Liver (tissue), 9 donors: ENCODE measurements around the gene PGM1. TPM values are rescaled to one million over a fixed set of nuclear protein-coding genes. Genes with fewer than 3 reads are reported as not detected.
A peak's percentile ranks its signal among the peaks of the same experiment; 100 is the strongest.

ENCODE experiments used
- DNase-seq: peaks from one replicate; pipeline ENCODE4 v3.0.0-alpha.2; 2017; ENCODE audit warnings: low spot score
- H3K27ac ChIP-seq, 2 donors: one replicate each; pipeline ENCODE4 v1.7.0; 2013; ENCODE audit warnings: inconsistent platforms in 2 of 2, low read length in 2 of 2, control low read depth in 1 of 2, low read depth in 1 of 2, mild to moderate bottlenecking in 1 of 2
- H3K27me3 ChIP-seq, 4 donors: one replicate each; pipeline versions ENCODE4 v1.6.1 to v1.7.0; 2013; ENCODE audit warnings: low read length in 3 of 4, inconsistent platforms in 1 of 4, mild to moderate bottlenecking in 1 of 4, moderate library complexity in 1 of 4; ENCODE audit not compliant: control insufficient read depth in 4 of 4, insufficient read depth in 4 of 4
- H3K36me3 ChIP-seq, 4 donors: one replicate each; pipeline versions ENCODE4 v1.6.1 to v1.7.0; 2013; ENCODE audit warnings: low read length in 3 of 4, mild to moderate bottlenecking in 3 of 4, low read depth in 1 of 4, moderate library complexity in 1 of 4; ENCODE audit not compliant: control insufficient read depth in 4 of 4, insufficient read depth in 3 of 4
- H3K4me1 ChIP-seq, 4 donors: one replicate each; pipeline versions ENCODE4 v1.6.1 to v1.7.0; 2013; ENCODE audit warnings: low read length in 3 of 4, mild to moderate bottlenecking in 3 of 4, moderate library complexity in 1 of 4; ENCODE audit not compliant: control insufficient read depth in 4 of 4, insufficient read depth in 4 of 4
- H3K4me3 ChIP-seq, 3 donors: one replicate each; pipeline versions ENCODE4 v1.6.1 to v1.7.0; 2013; ENCODE audit warnings: low read length in 3 of 3, control low read depth in 1 of 3, low read depth in 1 of 3, mild to moderate bottlenecking in 1 of 3
- H3K9ac ChIP-seq, 2 donors: one replicate each; pipeline ENCODE4 v1.7.0; 2013; ENCODE audit warnings: low read length in 2 of 2, mild to moderate bottlenecking in 2 of 2, moderate library complexity in 2 of 2, control low read depth in 1 of 2, low read depth in 1 of 2
- H3K9me3 ChIP-seq, 4 donors: one replicate each; pipeline versions ENCODE4 v1.6.1 to v1.7.0; 2013; ENCODE audit warnings: low read length in 3 of 4; ENCODE audit not compliant: control insufficient read depth in 4 of 4
- ATF3 ChIP-seq: IDR thresholded peaks from 2 replicates; pipeline ENCODE4 v1.6.1; 2016; ENCODE audit warnings: antibody characterized with exemption
- CTCF ChIP-seq: fragments of 150-350 bp; IDR thresholded peaks from 2 replicates; pipeline ENCODE4 v1.5.1; 2017; ENCODE audit warnings: improper control_type of control experiment, low read depth, low read length; ENCODE audit not compliant: missing input control
- EGR1 ChIP-seq, 2 donors: IDR thresholded peaks; 2 replicates each; pipeline ENCODE4 v1.6.1; 2016 to 2018; ENCODE audit warnings: antibody characterized with exemption in 2 of 2, low read depth in 2 of 2
- FOXA1 ChIP-seq: IDR thresholded peaks from 2 replicates; pipeline ENCODE4 v1.6.1; 2016; ENCODE audit warnings: antibody characterized with exemption
- FOXA2 ChIP-seq: IDR thresholded peaks from 2 replicates; pipeline ENCODE4 v1.6.1; 2016; ENCODE audit warnings: antibody characterized with exemption
- GABPA ChIP-seq, 2 donors: IDR thresholded peaks in 1 of 2; conservative IDR thresholded peaks in 1 of 2; 2 replicates each; pipeline ENCODE4 v1.6.1; 2016; ENCODE audit warnings: antibody characterized with exemption in 2 of 2, mild to moderate bottlenecking in 1 of 2, moderate library complexity in 1 of 2
- HNF4A ChIP-seq, 2 donors: conservative IDR thresholded peaks; 2 replicates each; pipeline ENCODE4 v1.6.1; 2016; ENCODE audit warnings: antibody characterized with exemption in 2 of 2, mild to moderate bottlenecking in 2 of 2
- HNF4G ChIP-seq: IDR thresholded peaks from 2 replicates; pipeline ENCODE4 v1.6.1; 2016; ENCODE audit warnings: antibody characterized with exemption
- JUND ChIP-seq, 2 donors: IDR thresholded peaks; 2 replicates each; pipeline ENCODE4 v1.6.1; 2016; ENCODE audit warnings: antibody characterized with exemption in 2 of 2
- MAX ChIP-seq: IDR thresholded peaks from 2 replicates; pipeline ENCODE4 v1.6.1; 2016; ENCODE audit warnings: antibody characterized with exemption
- NR2F2 ChIP-seq: IDR thresholded peaks from 2 replicates; pipeline ENCODE4 v1.6.1; 2016; ENCODE audit warnings: antibody characterized with exemption
- RAD21 ChIP-seq, 2 donors: IDR thresholded peaks; 2 replicates each; pipeline ENCODE4 v1.6.1; 2016; ENCODE audit warnings: antibody characterized with exemption in 2 of 2, mild to moderate bottlenecking in 2 of 2
- REST ChIP-seq: IDR thresholded peaks from 2 replicates; pipeline ENCODE4 v1.6.1; 2016; ENCODE audit warnings: antibody characterized with exemption, mild to moderate bottlenecking
- RXRA ChIP-seq, 2 donors: IDR thresholded peaks; 2 replicates each; pipeline ENCODE4 v1.6.1; 2017 to 2018; ENCODE audit warnings: antibody characterized with exemption in 2 of 2, mild to moderate bottlenecking in 1 of 2
- SP1 ChIP-seq: IDR thresholded peaks from 2 replicates; pipeline ENCODE4 v1.6.1; 2018; ENCODE audit warnings: antibody characterized with exemption, mild to moderate bottlenecking
- TAF1 ChIP-seq: conservative IDR thresholded peaks from 2 replicates; pipeline ENCODE4 v1.6.1; 2016; ENCODE audit warnings: antibody characterized with exemption, mild to moderate bottlenecking
- YY1 ChIP-seq: IDR thresholded peaks from 2 replicates; pipeline ENCODE4 v1.6.1; 2016; ENCODE audit warnings: antibody characterized with exemption, mild to moderate bottlenecking
- ZBTB33 ChIP-seq: IDR thresholded peaks from 2 replicates; pipeline ENCODE4 v1.6.1; 2016; ENCODE audit warnings: antibody characterized with exemption
- WGBS: extraction: QIAGEN DNeasy Blood & Tissue Kit; methylation state at CpG from one replicate; pipeline ENCODE4 v1.1.7; 2013; 5-methylcytosine and 5-hydroxymethylcytosine counted together
- polyA plus RNA-seq, 2 donors: library from polyadenylated mRNA; stranded (reverse) in 1 of 2; unstranded in 1 of 2; fragments of 200-250 nt in 1 of 2; fragments of >200 nt in 1 of 2; fragmentation: Nextera tagmentation in 1 of 2; extraction: Ambion mirVana in 1 of 2; gene quantifications; one replicate each; pipeline versions ENCODE4 v1.2.1 to v1.2.3, GENCODE V29; 2013 to 2015
- total RNA-seq, 2 donors: library from RNA; depleted of rRNA; stranded (reverse); fragments of >200 nt; gene quantifications; one replicate each; pipeline ENCODE4 v1.2.3, GENCODE V29; 2014
- donor health status: healthy.
- donor health status: healthy.
- donor health status: healthy.
- donor health status: healthy.
- donor health status: healthy.

The PGM1 gene
- total and polyA plus RNA-seq, 4 donors = 57.3 to 224 (median 120) TPM

- WGBS = 2% methylated on average over 55 of the region's 55 CpGs
- H3K4me1 ChIP-seq = peaks cover 10 to 36% (median 17%) of the 10 kb centered on the region in 4 donors
Measured at GRCh38 chr1:63593886-63594605, 835 bp downstream of the PGM1 start.

More at GRCh38 chr1:63593886-63594605, 835 bp downstream of the PGM1 start:
- TF ChIP-seq EGR1 (IDR thresholded peaks at IDR 0.05; ENCODE audit: low read depth in 2 of 2) (peak; percentile 22 to 47), HNF4G (peak; percentile 67), YY1 (peak; percentile 75), ZBTB33 (peak; percentile 60), HNF4A (conservative IDR thresholded peaks at IDR 0.05) (peak; percentile 88 to 92), FOXA2 (peak; percentile 37), ATF3 (peak; percentile 20), JUND (IDR thresholded peaks at IDR 0.05) (peak; percentile 75 to 92), RAD21 (IDR thresholded peaks at IDR 0.05) (peak; percentile 49 to 54), CTCF (no peak), MAX (peak; percentile 88), TAF1 (peak; percentile 92), GABPA (IDR thresholded peaks at IDR 0.05 in 1 of 2, conservative IDR thresholded peaks at IDR 0.05 in 1 of 2) (no peak), FOXA1 (no peak), REST (peak; percentile 84), RXRA (IDR thresholded peaks at IDR 0.05) (peak; percentile 93 to 95), SP1 (peak; percentile 93), NR2F2 (peak; percentile 39)
- Histone ChIP-seq H3K4me3 (peak overlapping the region; percentile 77 to 97 (median 84)), H3K27me3 (no peaks in the 10 kb centered on the region), H3K36me3 (no peaks in the 10 kb centered on the region), H3K9me3 (no peaks in the 10 kb centered on the region), H3K27ac (peak overlapping the region; percentile 93 to 97), H3K9ac (peak overlapping the region; percentile 78 to 93)
- DNase-seq = peak; percentile 47
